PFSK-1 (cell line): ENCODE results near the gene NAP1L1.

ENCODE experiments used
- FOXP2 ChIP-seq: optimal IDR thresholded peaks from 2 replicates; pipeline ENCODE3; 2011; ENCODE audit warnings: borderline replicate concordance, control low read depth, inconsistent platforms; ENCODE audit not compliant: insufficient read depth; ENCODE audit errors: extremely low read length, extremely low read depth
- POLR2AphosphoS5 ChIP-seq: IDR thresholded peaks from 2 replicates; pipeline ENCODE4 v1.6.1; 2012; ENCODE audit warnings: low read depth, mild to moderate bottlenecking, control low read depth, low read length, moderate library complexity
- REST ChIP-seq, 2 experiments: IDR thresholded peaks; 2 replicates each; pipeline versions ENCODE4 v1.6.1 to v1.8.0; 2011 to 2012; ENCODE audit warnings: low read depth in 2 of 2, low read length in 2 of 2, control low read depth in 1 of 2, inconsistent platforms in 1 of 2, mild to moderate bottlenecking in 1 of 2, moderate library complexity in 1 of 2; ENCODE audit not compliant: insufficient read depth in 1 of 2
- SIN3A ChIP-seq: IDR thresholded peaks from 2 replicates; pipeline ENCODE4 v1.6.1; 2012; ENCODE audit warnings: mild to moderate bottlenecking, low read length, moderate library complexity, borderline replicate concordance; ENCODE audit not compliant: insufficient read depth
- TAF1 ChIP-seq: IDR thresholded peaks from 2 replicates; pipeline ENCODE4 v1.6.1; 2012; ENCODE audit warnings: low read length, control low read depth, borderline replicate concordance; ENCODE audit not compliant: insufficient read depth

The NAP1L1 gene

GRCh38 chr12:76049575-76050251, 34.8 kb downstream of the NAP1L1 start:
- TF ChIP-seq FOXP2: no peak
- TF ChIP-seq POLR2AphosphoS5: no peak
- TF ChIP-seq REST (IDR thresholded peaks at IDR 0.05; ENCODE audit: insufficient read depth in 1 of 2, low read depth in 2 of 2, low read length in 2 of 2): no peak
- TF ChIP-seq SIN3A: no peak
- no peak for TF ChIP-seq TAF1

GRCh38 chr12:76047742-76048141, 36.7 kb downstream of the NAP1L1 start:
- TF ChIP-seq SIN3A (no peak), POLR2AphosphoS5 (no peak), FOXP2 (no peak), TAF1 (no peak), REST (IDR thresholded peaks at IDR 0.05; ENCODE audit: insufficient read depth in 1 of 2, low read depth in 2 of 2, low read length in 2 of 2) (no peak)

- TF ChIP-seq SIN3A (no peak), FOXP2 (no peak), TAF1 (no peak), REST (IDR thresholded peaks at IDR 0.05; ENCODE audit: insufficient read depth in 1 of 2, low read depth in 2 of 2, low read length in 2 of 2) (no peak), POLR2AphosphoS5 (no peak)
These were observed 37.4 kb downstream of the NAP1L1 start for GRCh38 chr12:76047060-76047459.

- TF ChIP-seq REST (IDR thresholded peaks at IDR 0.05; ENCODE audit: insufficient read depth in 1 of 2, low read depth in 2 of 2, low read length in 2 of 2) (no peak), TAF1 (no peak), FOXP2 (no peak), POLR2AphosphoS5 (no peak), SIN3A (no peak)
These were observed 41.1 kb downstream of the NAP1L1 start for GRCh38 chr12:76043377-76043776.
